ENCODE data around the gene LEPROT. TPM values are rescaled to one million over a fixed set of nuclear protein-coding genes. Genes with fewer than 3 reads are reported as not detected.

Gene LEPROT
- total and polyA plus RNA-seq, 12 donors: 26.2 to 55.5 (median 39.2) TPM

GRCh38 chr1:65440915-65441314, 20.4 kb downstream of the LEPROT start:
- Histone ChIP-seq H3K4me3 (no peak overlapping the region), H3K36me3 (peaks cover 0 to 5% (median 0%) of the 10 kb centered on the region in 9 donors), H3K9me3 (no peaks in the 10 kb centered on the region), H3K27me3 (no peaks in the 10 kb centered on the region), H3K4me1 (peaks cover 0 to 6% (median 0%) of the 10 kb centered on the region in 9 donors), H3K27ac (no peak overlapping the region)
- intact Hi-C loops (cut with DNase I): no loop called here
- no peak for TF ChIP-seq CTCF (IDR thresholded peaks at IDR 0.05)
- no peak for DNase-seq
- WGBS, 2 donors: 56 to 61% methylated on average over 1 of the region's 1 CpG
- no peak for ATAC-seq

GRCh38 chr1:65441464-65441863, 21.0 kb downstream of the LEPROT start:
- H3K36me3 ChIP-seq: no peaks in the 10 kb centered on the region
- no peak for TF ChIP-seq CTCF (IDR thresholded peaks at IDR 0.05)
- intact Hi-C loops (cut with DNase I): no loop called here
- ATAC-seq (no peak), DNase-seq (no peak)
- H3K9me3 ChIP-seq: no peaks in the 10 kb centered on the region
- H3K27ac ChIP-seq: no peak overlapping the region
- H3K4me3 ChIP-seq: no peak overlapping the region
- 64 to 76% methylated on average over 3 of the region's 3 CpGs for WGBS, 2 donors
- H3K27me3 ChIP-seq: no peaks in the 10 kb centered on the region
- peaks cover 0 to under 1% (median 0%) of the 10 kb centered on the region in 9 donors for H3K4me1 ChIP-seq

GRCh38 chr1:65442442-65442841, 22.0 kb downstream of the LEPROT start:
- no peak overlapping the region for H3K4me3 ChIP-seq
- H3K36me3 ChIP-seq: no peaks in the 10 kb centered on the region
- TF ChIP-seq CTCF (IDR thresholded peaks at IDR 0.05): no peak
- intact Hi-C loops (cut with DNase I): no loop called here
- no peak overlapping the region for H3K27ac ChIP-seq
- H3K4me1 ChIP-seq: no peaks in the 10 kb centered on the region
- no peaks in the 10 kb centered on the region for H3K27me3 ChIP-seq
- WGBS, 2 donors: 97% methylated on average over 1 of the region's 1 CpG
- DNase-seq: no peak
- no peak for ATAC-seq
- H3K9me3 ChIP-seq: no peaks in the 10 kb centered on the region

DNA sequence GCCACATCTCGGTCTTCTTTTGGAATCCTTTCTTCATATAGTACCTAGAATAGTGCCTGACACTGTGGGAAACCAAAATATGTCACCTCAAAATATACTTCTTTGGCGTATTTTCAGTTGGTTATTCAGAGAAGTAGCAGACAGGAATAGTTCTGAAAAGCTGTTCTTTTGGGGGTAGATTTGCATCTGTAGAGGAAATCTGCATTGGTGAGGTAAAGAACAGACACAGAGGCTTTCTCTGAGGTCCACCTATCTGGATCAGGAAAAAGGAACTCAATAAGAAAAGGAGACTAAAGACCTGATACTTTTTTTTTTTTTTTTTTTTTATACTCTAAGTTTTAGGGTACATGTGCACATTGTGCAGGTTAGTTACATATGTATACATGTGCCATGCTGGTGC, 23.2 kb downstream of the LEPROT start:
- Histone ChIP-seq H3K4me3 (no peak overlapping the region), H3K4me1 (no peaks in the 10 kb centered on the region), H3K36me3 (no peaks in the 10 kb centered on the region), H3K27ac (no peak overlapping the region), H3K9me3 (no peaks in the 10 kb centered on the region), H3K27me3 (no peaks in the 10 kb centered on the region)
- intact Hi-C loops (cut with DNase I): no loop called here
- TF ChIP-seq CTCF (IDR thresholded peaks at IDR 0.05): no peak
- 89 to 96% methylated on average over 2 of the region's 2 CpGs for WGBS, 2 donors
- ATAC-seq (no peak), DNase-seq (no peak)
